ENCODE measurements around the gene SIRT5.

SIRT5 gene

GRCh38 chr6:13600036-13600435 is 25.6 kb downstream of the SIRT5 start:
- Histone ChIP-seq H3K4me3 (ENCODE audit: low read depth, low read length) (no peak overlapping the region), H3K27ac (no peak overlapping the region), H3K27me3 (ENCODE audit: insufficient read depth, low read depth, severe bottlenecking) (no peaks in the 10 kb centered on the region), H3K36me3 (peaks cover 3% of the 10 kb centered on the region; the same call in 1 of the 2 replicates), H3K9me3 (ENCODE audit: severe bottlenecking) (no peaks in the 10 kb centered on the region)
- no peak for TF ChIP-seq CTCF (IDR thresholded peaks at IDR 0.05; ENCODE audit: low read depth, low read length)
- DNase-seq: no peak

GRCh38 chr6:13604135-13604534 is 29.7 kb downstream of the SIRT5 start:
- H3K4me3 ChIP-seq (ENCODE audit: low read depth, low read length): no peak overlapping the region
- no peak for TF ChIP-seq CTCF (IDR thresholded peaks at IDR 0.05; ENCODE audit: low read depth, low read length)

GRCh38 chr6:13604546-13605416 is 30.4 kb downstream of the SIRT5 start:
- Histone ChIP-seq H3K9me3 (ENCODE audit: severe bottlenecking) (no peaks in the 10 kb centered on the region), H3K27ac (no peak overlapping the region), H3K27me3 (ENCODE audit: insufficient read depth, low read depth, severe bottlenecking) (no peaks in the 10 kb centered on the region), H3K4me3 (ENCODE audit: low read depth, low read length) (no peak overlapping the region), H3K36me3 (peaks cover 3% of the 10 kb centered on the region)
- DNase-seq: no peak
- no peak for TF ChIP-seq CTCF (IDR thresholded peaks at IDR 0.05; ENCODE audit: low read depth, low read length)

More at GRCh38 chr6:13604135-13604534, 29.7 kb downstream of the SIRT5 start:
- peaks cover 3% of the 10 kb centered on the region for H3K36me3 ChIP-seq
- no peaks in the 10 kb centered on the region for H3K27me3 ChIP-seq (ENCODE audit: insufficient read depth, low read depth, severe bottlenecking)
- H3K27ac ChIP-seq: no peak overlapping the region
- DNase-seq: no peak
- no peaks in the 10 kb centered on the region for H3K9me3 ChIP-seq (ENCODE audit: severe bottlenecking)

GRCh38 chr6:13605634-13606033 is 31.2 kb downstream of the SIRT5 start:
- H3K9me3 ChIP-seq (ENCODE audit: severe bottlenecking): no peaks in the 10 kb centered on the region
- H3K4me3 ChIP-seq (ENCODE audit: low read depth, low read length): no peak overlapping the region
- TF ChIP-seq CTCF (IDR thresholded peaks at IDR 0.05; ENCODE audit: low read depth, low read length): no peak
- H3K27ac ChIP-seq: no peak overlapping the region
- no peak for DNase-seq
- H3K27me3 ChIP-seq (ENCODE audit: insufficient read depth, low read depth, severe bottlenecking): no peaks in the 10 kb centered on the region
- peaks cover 3% of the 10 kb centered on the region for H3K36me3 ChIP-seq

- no peak for TF ChIP-seq CTCF (IDR thresholded peaks at IDR 0.05; ENCODE audit: low read depth, low read length)
- DNase-seq: no peak
- H3K4me3 ChIP-seq (ENCODE audit: low read depth, low read length): no peak overlapping the region
- H3K27me3 ChIP-seq (ENCODE audit: insufficient read depth, low read depth, severe bottlenecking): no peaks in the 10 kb centered on the region
- peaks cover 16% of the 10 kb centered on the region for H3K36me3 ChIP-seq
- H3K27ac ChIP-seq: no peak overlapping the region
- no peaks in the 10 kb centered on the region for H3K9me3 ChIP-seq (ENCODE audit: severe bottlenecking)
Observed at GRCh38 chr6:13611715-13612114, 37.3 kb downstream of the SIRT5 start.
